NCI-H2171 (cell line): Measurements from ENCODE around the gene CALCB.

Source experiments
- DNase-seq: peaks from one replicate; lab custom pipeline; 2025; lab: John Stamatoyannopoulos, UW

Gene CALCB

DNA sequence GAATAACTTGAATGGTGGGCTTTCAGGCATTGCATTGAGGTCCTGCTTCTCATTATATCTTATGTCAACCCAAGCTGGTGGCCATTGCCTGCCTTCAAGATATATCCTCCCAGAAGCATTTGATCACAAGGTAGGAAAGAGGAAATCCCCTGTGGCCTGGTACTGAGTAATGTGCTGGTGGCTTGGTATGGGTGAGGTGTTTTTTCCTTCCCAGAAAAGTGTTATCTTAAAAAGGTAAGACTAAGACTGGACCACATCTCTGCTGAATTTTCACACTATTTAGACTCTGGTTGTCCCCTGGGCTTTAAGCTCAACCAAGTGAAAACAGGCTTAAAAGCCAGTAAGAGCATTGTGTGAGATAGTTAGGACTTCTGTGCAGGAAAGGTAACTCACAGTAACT lies 45.0 kb downstream of the CALCB start:
- DNase-seq = no peak

DNA sequence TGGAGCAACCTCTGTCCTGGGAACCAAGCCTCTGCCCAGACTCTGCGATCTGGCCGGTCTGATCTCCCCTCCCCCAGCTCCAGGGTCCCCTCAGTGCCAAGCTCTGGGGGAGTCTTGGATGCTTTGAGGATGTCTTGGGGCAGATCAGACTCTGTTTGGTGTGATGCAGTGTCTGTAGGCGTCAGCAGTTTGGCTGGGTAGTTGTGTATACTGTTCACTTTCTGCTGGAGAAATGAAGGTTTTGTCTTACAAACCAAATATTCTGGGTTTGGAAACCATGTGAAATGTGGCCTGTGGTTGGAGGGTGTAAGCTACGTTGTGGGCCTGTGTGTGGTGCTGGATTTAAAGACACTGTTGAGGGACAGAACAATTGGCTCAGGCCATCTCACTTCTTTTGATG lies 46.0 kb downstream of the CALCB start:
- DNase-seq = no peak

DNA sequence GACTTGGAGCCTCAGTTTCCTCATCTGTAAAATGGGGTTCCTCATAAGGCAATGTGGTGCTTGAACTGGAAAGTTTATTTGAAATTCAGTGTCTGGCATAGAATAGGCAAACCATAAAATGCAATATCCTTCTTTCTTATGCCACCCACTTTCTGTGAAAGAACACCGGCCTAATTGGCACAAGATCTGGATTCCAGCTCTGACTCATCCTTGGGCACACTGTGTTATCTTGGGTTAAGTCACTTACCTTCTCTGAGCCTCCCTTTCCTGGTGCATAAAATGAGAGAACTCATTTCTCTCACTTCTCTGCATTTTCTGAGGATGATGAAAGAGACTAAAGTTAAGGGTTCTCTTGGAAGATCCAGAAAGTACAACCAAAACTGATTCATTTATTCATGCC lies 46.4 kb downstream of the CALCB start:
- no peak for DNase-seq

- no peak for DNase-seq
Measured at GRCh38 chr11:15123849-15124248, 50.5 kb downstream of the CALCB start.

DNA sequence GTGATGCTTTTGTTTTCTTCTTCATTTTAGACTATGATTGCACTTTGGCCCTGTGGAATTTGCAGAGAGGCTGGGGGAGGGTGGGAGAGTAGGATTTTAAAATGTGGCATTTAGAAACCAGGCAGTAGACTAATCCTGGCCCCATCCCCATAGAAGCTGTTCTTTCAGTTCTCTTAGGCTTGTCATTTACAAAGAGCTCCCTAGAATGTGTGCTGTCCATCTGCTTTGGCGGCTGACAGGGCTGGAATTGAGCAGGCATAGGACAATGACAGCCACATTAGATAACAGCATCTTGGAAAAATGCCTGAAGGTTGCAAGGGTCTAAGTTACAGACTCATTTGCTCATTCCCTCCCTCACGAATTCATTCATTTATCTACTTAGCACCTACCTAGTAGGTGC lies 51.1 kb downstream of the CALCB start:
- DNase-seq = no peak

DNA sequence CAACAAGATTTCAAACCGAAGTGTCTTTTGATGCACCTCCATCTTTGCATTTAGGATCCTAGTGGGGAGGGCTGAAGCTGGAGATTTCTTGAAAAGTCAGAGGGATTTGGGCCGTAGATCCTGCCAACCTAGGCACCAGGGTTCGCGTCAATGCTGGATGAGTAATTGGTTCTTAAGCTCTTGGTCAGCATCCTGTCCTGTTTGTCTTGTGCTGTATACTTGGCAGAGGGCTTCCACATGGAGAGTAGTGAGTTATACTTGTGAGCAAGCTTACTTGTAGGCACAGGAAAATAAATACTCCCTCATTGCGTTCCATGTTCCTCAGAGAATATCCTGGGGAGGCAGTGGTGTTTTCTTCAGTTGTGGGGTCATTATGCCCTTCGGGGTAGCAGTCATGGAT lies 53.9 kb downstream of the CALCB start:
- no peak for DNase-seq
